HG02885 (cell line): ENCODE data around the gene BIN1.

Source experiments
- ATAC-seq: cut with Tn5 transposase; IDR thresholded peaks from one replicate; pipeline ENCODE4 v1.9.1; 2021; ENCODE audit warnings: mild to moderate bottlenecking; ENCODE audit not compliant: unreplicated experiment, poor library complexity

Gene BIN1

DNA sequence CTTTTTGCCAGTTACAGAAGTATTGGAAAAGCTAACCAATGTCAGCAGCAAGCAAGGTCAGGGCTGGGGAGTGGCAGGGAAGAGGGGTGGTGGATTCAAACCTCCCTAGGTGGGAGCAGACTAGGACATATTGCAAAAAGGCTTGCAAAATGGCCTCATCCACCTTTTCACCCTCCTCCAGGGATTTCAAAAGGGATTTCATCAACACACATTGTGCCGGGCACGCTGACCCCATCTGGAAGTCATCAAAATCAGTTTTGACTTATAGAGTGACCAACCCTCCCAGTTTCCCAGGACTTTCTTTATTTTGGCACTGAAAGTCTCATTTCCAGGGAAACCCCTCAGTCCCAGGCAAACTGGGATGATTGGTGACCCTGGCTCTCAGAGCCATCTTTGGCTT is 94.7 kb downstream of the BIN1 start:
- ATAC-seq = no peak

GRCh38 chr2:127011796-127012195 is 95.2 kb downstream of the BIN1 start:
- ATAC-seq = no peak

GRCh38 chr2:127011231-127011661 is 95.7 kb downstream of the BIN1 start:
- no peak for ATAC-seq

GRCh38 chr2:127008265-127009015 is 98.5 kb downstream of the BIN1 start:
- no peak for ATAC-seq

- ATAC-seq = no peak
These were observed 99.3 kb downstream of the BIN1 start for GRCh38 chr2:127007652-127008051.

DNA sequence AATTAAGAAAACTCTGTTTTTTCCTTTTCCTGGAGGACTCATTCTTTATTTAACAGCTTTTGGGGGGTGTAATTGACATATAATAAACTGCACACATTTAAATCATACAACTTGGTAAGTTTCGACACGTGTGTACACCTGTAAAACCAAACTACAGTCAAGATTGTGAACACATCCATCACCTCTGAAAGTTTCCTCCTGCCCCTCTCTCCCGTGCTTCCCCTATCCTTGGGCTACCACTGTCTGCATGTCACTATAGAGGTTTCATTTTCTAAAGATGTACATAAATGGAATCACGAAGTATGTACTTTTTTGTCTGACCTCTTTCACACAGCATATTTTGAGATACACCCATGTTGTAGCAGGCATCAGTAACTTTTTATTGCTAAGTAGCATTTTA is 100.0 kb downstream of the BIN1 start:
- ATAC-seq = no peak

DNA sequence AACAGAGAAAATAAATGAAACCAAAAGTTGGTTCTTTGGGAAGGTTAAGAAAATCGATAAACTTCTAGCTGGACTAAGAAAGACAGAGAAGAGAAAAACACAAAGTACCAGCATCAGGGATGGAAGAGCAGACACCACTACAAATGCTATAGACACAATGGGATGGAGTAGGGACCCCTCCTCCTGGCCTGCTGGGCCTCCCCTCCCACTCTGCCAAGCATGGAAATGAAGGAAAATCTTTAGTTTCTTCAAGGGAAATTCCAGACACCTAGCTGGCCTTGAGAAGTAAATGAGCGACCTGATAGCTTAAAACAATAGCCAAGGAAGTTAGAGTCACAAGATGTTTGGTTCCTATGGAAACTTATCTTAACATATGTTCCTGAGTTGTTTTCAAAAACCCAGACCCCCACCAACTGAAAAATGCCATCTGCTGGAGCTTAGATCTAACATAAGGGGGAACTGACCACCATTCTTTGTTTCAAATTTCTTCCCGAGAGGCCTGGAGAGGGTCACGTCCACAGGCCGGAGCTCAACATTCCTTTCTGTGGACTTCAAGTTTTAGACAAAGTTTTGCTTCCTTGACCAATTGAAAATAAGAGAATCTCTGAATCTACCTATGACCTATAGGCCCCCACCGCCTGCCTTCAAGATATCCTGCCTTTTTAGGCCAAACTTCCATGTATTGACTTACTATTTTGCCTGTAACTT is 101.9 kb downstream of the BIN1 start:
- no peak for ATAC-seq

GRCh38 chr2:127003070-127003800 is 103.7 kb downstream of the BIN1 start:
- no peak for ATAC-seq

GRCh38 chr2:127001751-127002150 is 105.2 kb downstream of the BIN1 start:
- ATAC-seq = no peak

DNA sequence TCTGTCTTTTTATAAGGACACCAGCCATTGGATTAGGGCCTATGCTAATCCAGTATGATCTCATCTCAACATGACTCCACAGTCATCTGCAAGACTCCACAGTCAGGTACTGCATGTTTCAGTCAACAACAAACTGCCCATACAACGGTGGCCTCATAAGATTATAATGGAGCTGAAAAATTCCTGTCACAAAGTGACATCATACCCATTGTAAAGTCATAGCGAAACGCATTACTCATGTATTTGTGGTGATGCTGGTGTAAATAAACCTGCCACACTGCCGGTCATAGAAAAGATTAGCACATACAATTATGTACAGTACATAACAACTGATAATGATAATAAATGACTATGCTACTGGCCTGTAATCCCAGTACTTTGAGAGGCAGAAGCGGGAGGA is 106.0 kb downstream of the BIN1 start:
- ATAC-seq = peak; percentile 57

- no peak for ATAC-seq
These were observed 106.8 kb downstream of the BIN1 start for GRCh38 chr2:127000194-127000593.

GRCh38 chr2:126999106-126999756 is 107.7 kb downstream of the BIN1 start:
- ATAC-seq = no peak

GRCh38 chr2:126998486-126998885 is 108.5 kb downstream of the BIN1 start:
- no peak for ATAC-seq
